Daoy (cell line): ENCODE results near the gene SLC8A1. TPM values are rescaled to one million over a fixed set of nuclear protein-coding genes. Genes with fewer than 3 reads are reported as not detected.
A peak's percentile ranks its signal among the peaks of the same experiment; 100 is the strongest.

ENCODE experiments used
- DNase-seq: peaks from one replicate; pipeline ENCODE4 v3.0.0-alpha.2; 2015; ENCODE audit warnings: low read depth
- total RNA-seq: library from RNA; depleted of rRNA; stranded (reverse); fragments of >200 nt; shearing (Covaris generic); gene quantifications from 2 replicates; pipeline ENCODE4 v1.2.3, GENCODE V29; 2014

Gene SLC8A1
- total RNA-seq, 1 experiment from 2014 or later, result 5.3 TPM

DNA sequence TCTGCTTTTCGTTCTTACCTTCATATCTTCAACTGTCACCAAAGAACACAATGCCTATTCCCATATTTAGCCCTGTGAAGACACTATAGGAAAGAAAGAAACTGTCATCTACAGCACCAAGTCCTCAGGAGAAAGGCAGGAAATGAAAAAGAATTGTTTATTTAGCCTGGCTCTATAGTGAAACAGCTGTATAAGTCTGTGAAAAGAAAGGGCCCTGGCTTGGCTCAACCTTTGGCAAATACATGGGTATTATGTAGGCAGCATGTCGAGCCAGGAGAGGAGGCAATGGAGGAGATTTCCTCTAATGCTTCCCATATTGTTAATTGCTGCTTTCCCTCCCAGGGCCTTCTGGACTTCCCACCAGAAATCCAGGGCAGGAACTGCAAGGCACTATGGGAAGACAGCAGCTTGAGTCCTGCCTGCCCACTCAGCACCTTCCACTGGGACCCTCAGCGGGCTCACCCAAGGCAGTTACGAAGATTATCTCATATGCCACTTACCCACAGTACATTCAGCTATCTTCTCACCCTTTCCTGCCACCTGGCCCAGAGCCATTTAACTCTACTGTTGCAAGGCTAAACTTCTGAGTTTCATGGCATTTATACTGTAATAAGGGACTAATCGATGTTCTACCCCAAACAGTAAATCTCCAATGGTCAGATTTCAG lies 30.1 kb downstream of the SLC8A1 start:
- DNase-seq, result no peak

DNA sequence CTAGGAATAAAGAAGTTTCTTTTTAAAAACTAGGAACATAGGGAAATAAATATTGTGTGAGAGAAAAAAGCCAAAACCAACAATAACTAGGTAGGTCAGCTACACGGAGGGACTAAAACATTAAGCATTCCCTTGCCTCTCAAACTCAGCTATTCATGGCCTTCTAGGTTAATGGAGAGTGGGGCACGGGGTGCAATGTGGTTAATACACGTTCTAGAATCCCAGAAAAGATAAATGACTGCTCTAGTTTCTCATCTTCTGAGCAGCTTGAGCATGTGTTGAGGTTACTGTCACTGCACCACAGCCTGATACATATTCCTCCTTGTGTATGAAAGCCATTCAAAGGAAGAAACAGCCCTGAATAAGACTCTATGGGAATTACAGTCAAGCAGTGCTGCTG lies 31.4 kb downstream of the SLC8A1 start:
- DNase-seq, result no peak

DNA sequence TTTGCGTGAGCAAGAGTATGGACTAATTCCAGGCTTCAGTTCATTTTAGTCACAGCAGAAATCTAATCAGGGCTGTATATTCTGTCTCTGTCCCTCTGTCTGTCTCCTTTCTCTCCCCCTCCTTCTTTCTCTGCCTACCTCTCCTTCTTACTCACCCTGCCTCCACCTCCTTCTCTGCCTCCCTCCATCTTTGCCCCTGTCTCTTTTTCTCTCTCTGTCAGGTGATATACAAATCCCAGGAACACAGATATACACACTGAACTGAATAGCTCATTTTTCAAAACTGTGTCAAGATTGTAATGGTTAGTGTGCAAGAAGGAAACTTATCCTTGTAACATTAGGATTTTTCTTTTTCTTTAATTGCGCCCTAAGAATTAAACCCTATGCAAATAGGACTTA lies 32.5 kb downstream of the SLC8A1 start:
- DNase-seq, result no peak

DNA sequence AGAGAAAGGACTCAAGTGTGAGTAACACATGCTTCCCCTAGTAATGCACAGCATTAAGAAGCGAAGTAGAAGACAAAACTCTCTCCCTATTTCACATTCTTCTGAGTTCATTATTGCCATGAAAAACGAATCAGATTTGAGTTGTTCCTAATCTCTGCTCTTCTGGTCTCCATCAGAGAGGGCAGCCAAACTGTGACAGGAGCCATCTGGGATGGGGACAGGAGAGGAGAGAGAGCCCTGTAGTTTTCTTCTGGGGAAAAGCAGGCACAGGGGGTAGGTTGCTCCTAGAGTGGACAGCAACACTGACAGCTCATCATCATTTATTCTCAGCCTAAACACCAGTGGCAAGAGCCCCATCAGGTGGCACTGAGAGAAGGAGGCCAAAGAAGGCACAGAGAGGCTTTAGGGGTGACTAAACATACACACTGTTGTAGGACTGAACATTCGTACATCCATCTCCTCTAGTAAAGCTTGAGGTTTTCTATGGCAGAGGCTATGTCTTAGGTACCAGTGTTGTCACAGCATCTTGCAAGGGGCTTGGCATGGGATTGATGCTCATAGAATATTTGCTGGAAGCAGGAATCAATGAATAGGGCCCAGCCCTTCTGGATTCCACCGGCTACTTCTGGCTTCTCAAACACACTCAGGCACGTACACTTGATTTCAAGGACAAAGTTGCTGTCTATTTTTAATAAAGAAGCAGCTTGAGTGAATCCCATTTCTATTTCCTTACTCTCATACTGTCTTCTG lies 33.1 kb downstream of the SLC8A1 start:
- no peak for DNase-seq

DNA sequence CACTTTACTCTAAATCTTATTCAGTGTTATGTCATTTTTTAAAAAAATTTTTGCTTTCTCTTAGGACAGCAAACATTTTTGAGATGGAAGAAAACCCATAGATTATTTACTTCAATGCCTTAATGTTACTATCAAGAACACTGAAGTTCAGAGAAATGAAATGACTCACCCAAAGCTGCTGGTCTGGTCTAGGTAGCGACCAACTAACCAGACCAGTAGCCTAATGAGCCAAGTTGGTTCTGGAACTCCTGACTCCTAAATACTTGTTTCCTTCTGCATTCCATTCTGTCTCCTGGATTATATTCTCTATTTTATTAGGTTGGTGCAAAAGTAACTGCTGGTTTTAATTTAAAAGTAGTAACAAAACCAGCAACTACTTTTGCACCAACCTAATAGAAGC lies 35.4 kb downstream of the SLC8A1 start:
- DNase-seq, result no peak

DNA sequence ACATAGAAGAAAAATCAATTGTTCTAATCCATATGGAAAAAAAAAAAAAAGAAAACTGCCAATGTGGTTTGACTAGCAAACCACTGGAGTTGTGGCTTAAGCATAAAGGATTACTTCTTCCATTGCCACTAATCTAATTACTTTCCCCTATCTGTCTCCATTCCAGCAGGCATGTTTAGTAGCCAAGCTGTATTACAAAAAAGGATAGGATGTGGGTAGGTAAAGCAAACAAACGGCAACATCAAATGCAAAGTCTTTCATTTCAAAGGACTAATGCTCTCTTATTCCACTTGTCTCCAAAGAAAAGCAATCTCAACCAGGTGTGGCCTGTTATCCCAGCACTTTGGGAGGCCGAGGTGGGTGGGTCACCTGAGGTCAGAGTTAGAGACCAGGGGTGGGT lies 36.5 kb downstream of the SLC8A1 start:
- no peak for DNase-seq

DNA sequence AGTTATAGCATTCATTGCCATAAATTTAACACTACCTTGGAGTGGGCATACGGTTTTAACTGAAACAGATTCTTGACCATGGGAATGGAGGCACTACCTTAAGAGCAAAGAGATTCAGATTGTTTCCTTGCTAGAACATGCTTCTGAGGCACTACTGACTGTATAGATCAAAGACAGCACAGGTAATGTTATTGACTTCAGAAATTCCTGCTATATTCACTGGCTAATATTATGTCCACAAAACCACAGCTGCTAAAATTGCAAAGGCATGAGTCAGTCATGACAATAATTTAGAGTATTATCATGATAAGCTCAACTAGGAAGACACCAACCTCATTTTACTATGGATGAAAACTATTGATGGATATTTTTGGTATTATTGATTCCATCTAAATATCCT lies 39.4 kb downstream of the SLC8A1 start:
- peak; percentile 21 for DNase-seq

DNA sequence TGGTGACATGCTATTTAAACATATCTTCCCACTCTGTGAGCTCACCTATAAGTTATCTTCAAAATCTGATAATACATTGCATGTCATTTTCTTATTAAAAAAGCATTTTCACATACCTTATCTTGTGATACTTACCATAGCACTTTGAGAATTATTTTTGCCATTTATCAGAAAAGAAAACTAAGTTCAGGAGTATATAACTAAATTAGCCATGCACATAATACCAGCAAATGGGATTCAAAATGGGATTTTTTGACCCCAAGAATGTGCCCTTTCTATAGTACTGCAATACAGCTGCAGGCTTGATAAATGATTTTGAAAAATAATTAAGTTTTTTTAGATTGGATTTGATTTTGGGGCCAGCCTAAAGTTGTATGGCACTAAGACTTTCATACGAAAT lies 41.2 kb downstream of the SLC8A1 start:
- no peak for DNase-seq

DNA sequence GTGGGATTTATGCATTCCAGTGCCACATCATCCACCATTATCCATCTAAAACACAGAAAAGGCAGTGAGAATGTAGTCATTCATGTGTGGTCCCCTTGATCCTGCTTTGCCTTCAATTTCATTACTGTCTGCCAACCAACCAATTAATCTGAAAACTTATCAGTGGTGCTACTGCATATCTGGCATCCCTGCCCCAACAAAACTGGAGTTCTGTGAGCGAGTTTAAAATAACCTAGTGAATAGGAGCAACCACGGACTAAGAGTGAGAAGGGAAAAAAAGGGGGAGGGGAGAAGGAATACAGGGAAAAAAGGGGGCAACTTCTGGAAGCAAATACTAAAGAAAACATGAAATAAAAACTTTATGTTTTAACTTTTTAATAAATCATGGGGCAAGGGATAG lies 42.2 kb downstream of the SLC8A1 start:
- DNase-seq, result no peak

DNA sequence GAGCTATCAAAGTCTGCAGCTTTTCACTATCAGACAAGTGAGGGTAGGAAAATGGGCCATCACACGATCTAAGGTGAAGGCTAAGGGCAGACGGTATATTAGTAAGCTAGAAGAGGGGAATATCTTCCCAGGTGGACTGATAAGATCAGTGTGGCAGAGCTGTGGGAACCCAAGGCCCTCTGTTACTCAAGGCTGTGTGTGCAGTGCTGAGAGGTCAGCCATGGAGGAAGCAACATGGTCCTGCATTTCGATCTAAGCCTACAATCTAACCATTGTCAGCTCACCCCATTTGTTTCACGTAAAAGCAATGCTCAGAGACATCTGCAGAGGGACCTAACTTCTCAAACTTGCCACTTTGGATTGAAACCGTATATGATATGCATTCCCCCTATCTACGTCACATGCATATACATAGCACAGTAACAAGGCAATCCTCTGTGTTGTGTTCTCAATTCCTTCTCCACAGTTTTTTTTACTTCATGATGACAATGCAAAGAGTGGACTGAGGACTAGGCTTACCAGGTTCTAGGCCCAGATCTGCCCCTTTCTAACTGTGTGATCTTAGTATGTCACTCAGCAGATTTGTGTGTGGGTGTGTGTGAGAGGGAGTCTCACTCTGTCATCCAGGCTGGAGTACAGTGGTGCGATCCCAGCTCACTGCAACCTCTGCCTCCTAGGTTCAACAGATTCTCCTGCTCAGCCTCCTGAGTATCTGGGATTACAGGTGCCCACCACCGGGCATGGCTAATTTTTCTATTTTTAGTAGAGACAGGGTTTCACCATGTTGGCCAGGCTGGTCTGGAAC lies 45.2 kb downstream of the SLC8A1 start:
- no peak for DNase-seq

DNA sequence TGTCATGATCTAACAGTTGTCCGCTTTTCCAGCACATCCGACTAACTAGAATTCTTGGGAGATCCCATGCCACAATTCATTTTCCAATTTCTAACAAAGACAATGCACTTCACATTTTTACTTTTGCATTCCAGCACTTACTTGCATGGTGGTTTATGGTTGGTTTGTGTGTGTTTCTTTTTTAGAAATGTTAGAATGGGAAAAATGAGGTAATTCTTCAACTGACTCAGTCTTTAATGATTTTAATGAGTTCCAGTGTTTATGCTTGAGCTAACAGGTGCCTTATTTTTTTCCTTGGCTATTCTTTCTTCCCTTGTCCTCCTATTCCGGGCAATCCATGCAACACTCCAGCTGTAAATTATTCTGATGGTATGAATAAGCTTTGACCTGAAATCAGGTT lies 46.4 kb downstream of the SLC8A1 start:
- DNase-seq, result no peak

DNA sequence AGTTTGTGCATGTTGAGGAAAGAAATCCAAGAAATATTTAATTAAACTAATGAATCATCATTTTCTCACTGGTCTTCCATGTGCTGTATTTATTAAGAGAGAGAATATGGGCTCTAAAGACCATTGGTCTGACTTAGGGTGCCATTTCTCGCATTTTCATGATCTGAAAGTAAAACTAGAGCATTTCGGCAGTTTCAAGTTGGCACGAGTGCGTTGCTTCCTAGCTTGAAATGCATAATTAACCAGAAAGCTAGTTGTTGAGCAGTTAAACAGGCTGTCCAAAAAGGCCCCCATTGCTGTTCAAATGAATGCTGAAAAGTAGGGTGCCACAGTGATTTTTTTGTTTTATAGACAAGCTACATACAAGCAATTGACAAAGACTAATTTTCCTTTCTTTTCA lies 47.4 kb downstream of the SLC8A1 start:
- DNase-seq, result no peak

DNA sequence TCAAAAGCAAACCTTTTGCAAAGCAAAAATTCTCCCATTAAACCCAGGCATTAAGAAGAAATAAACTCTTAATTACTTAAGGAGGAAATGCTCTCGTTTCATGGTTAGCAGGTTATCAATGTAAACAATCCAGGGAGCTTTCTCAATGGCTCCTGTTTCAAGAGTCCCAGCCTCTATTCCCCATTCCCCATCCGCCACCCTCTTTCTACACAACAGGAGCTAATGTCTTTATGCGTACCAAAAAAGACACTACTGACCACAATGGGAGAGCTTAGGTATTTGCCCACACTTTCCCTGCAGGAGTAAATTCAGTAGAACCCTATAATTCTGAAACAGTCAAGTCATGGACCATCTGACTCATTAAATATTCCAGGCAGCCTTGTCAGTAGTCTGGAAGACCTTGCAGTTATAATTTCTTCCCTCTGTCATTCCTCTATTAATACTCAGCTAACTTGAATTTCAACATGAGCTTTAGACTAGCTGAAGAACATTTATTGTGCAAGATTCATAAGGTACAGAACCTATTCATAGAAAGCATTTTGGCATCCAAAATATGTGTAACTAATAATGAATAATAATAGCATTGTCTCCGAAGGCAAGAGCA lies 48.6 kb downstream of the SLC8A1 start:
- DNase-seq, result no peak

DNA sequence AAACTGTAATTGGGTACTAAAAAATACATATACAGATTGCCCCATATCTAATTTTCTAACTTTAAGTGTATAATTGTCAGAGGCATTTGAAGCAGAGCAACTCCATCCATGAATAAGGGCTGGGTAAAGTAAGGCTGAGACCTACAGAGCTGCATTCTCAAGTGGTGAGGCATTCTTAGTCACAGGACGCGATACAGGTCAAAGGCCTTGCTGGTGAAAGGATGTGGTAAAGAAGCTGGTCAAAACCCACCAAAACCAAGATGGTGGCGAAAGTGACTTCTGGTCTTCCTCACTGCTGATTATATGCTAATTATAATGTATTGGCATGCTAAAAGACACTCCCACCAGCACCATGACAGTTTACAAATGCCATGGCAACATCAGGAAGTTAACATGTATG lies 50.0 kb downstream of the SLC8A1 start:
- peak; percentile 90 for DNase-seq

DNA sequence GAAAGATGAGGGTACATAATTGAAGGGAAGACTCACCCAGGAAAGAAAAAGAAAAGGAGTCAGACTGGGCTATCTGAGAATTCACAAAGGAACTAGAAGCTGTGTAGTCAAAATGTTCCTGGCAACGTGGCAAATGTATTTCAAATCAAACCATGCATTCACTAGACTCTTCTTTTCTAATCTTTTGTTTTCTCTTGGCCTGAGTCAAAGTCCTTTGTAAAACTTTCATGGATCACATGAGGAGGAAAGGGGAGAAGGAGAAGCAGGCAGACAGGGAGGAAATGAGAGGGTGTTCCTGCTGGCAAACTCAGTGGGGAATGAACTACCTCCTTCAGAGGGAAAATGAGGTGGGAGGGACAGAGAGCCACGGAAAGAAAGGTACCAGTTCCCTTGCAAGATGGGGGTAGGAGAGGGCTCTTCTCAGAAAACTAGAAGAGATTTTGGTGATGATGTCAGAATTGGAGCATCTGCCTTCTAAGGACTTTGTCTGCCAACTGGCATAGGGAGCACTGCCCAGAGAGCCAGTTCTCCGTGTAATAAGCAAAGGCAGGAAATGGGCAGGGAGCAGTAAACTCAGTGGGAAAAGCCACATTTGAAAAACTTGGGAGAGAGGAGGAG lies 51.4 kb downstream of the SLC8A1 start:
- peak; percentile 35 for DNase-seq

DNA sequence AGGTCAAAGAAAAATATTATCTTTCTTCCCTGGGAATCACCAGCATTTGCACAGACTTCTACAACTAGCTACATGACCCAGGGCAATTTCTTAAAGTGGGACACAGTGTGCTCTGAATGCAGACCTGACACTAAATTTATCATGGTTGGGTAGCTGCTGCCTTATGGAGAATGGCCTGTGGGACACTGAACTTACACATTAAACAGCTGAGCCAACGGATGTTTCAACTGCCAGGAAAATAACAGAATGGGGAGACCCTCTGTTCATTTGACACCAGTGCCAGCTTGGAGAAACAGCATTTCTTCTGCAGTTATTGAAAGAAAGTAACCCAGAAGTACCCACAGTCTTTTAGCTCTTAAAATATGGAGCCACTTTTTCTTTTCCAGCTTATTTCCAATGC lies 54.1 kb downstream of the SLC8A1 start:
- DNase-seq, result no peak

DNA sequence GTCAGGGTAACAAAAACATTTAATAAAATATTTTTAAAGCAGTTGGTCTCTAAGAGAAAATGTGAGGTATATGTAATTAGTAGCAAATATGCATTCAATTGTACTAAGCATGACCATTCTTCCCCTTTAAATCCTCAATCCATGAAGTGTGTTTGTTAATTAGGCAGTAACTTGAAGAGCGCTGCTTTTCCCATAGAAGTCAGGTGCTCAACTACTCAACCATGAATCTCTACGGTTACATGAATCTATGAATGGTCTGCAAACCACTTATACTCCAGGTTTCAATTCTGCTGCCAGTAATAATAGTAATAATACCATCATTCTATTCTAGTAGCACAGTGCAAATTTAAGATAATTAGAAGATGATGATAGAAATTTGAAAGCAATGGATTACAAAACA lies 55.8 kb downstream of the SLC8A1 start:
- no peak for DNase-seq

DNA sequence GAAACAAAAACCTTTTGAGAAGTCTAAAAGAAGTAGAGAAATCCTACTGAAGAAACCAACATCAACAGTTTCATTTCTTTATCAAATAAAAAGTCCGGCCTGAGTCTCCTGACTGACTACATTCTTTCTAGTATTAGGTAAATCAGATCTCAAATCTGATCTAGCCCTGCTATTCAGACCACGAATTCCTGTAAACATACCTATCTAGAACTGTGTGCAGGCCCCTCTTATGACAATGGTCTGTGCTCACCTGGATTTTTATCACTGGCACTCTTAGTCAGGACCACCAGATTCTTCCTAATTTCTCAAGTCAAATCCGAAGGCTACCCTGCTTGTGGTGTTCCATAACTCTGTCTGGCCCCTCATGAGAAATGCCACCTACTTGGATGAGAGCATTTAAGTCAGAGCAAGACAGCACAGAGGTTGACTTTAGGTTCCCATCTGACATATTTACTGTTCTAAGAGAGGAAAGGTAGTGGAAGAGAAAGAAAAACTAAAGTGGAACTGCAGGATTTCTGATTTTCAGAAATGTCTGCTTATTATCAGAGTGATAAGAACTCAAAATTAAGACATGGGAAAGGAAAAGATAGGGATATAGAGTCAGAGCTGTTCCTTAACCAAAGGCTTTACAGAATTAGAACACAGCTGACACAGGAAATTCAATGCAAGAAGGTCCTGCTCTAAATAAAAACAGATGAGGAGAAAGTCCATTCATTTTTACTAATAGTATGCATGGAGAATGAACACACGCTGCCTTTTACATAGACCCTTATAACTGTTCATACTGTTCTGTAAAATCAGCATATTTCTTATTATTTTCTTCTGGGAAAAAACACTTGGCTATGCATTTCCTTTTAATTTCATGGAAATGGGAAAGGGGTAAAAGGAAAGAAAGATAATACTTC lies 56.5 kb downstream of the SLC8A1 start:
- DNase-seq, result no peak

DNA sequence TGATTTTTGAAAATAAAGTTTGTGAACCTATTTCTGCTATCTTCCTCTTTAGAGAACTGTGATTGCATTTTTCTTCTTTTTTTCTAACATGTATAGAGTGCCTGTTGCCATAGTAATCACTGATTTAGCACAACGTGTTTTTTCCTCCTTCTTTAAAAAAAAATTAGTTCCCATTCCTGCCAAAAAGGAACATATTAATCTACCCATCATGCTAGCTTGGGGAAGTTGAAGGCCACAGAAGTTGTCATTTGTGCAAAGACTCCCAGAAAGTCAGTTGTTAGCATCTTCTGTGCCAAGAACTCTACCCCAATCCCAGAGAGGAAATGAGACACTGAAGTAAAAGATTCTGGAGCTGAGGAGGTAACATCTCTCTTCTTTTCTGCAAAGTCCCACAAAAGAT lies 57.3 kb downstream of the SLC8A1 start:
- no peak for DNase-seq

DNA sequence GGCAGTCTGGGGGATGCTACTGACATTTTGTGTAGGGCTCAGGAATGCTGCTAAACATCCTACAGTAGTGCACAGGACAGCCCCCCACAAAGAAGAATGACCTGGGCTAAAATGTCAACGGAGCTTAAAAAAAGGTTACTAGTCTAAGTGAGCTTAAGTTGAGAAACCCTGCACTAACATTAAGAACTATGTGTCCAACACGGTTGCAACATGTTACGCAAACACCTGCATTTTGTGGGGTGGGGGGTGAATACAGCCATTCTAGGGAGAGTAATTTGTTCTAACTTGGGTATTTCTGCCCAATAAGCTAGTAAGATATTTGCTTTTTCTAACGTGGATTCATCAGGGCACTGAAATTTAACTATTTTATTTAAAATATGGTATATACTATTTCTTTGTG lies 57.9 kb downstream of the SLC8A1 start:
- no peak for DNase-seq

DNA sequence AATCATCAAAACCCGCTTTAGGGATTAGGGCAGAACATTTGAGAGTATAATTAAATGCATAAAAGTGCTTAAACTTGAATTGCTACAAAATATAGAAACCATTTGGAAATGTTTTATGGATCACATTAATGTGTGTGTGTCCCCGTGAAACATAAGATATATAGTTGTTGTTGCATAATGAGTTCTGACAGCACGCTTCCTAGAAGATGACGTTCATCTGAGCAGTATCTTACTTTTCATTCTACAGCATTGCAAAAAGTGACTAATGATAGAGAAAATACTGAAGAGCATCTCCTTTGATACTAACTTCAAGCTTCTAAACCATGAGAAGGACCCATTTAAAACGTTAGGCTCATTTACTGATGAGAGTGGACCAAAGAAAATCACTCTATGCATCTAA lies 63.7 kb downstream of the SLC8A1 start:
- DNase-seq, result no peak
